ENCODE measurements around the gene ZNF695.

GRCh38 chr1:246978281-246978680 is 29.6 kb downstream of the ZNF695 start:
- TF ChIP-seq CTCF (IDR thresholded peaks at IDR 0.05) (no peak), POLR2A (IDR thresholded peaks at IDR 0.05) (no peak), EP300 (IDR thresholded peaks at IDR 0.05) (no peak)
